Stromal cell of bone marrow (primary cell): ENCODE data around the gene VPS11.
"Not testable (repeated sequence)": the region's sequence is repeated elsewhere in the genome, so short reads cannot be mapped to it uniquely, and the experiment has no call there.

Experiments
- DNase-seq: peaks from one replicate; pipeline ENCODE4 v3.0.0-alpha.2; 2012; ENCODE audit warnings: low read depth

The VPS11 gene

GRCh38 chr11:119038884-119039283 lies 28.7 kb upstream of the VPS11 start:
- no peak for DNase-seq

GRCh38 chr11:119039471-119039870 lies 28.1 kb upstream of the VPS11 start:
- not testable (repeated sequence) for DNase-seq

GRCh38 chr11:119041821-119042514 lies 25.6 kb upstream of the VPS11 start:
- no peak for DNase-seq

GRCh38 chr11:119042927-119043326 lies 24.7 kb upstream of the VPS11 start:
- DNase-seq, result no peak

- DNase-seq, result no peak
These were observed 22.9 kb upstream of the VPS11 start for GRCh38 chr11:119044708-119045107.

GRCh38 chr11:119046489-119046888 lies 21.1 kb upstream of the VPS11 start:
- DNase-seq, result no peak

GRCh38 chr11:119047205-119047604 lies 20.4 kb upstream of the VPS11 start:
- no peak for DNase-seq

- DNase-seq, result no peak
These were observed 19.0 kb upstream of the VPS11 start for GRCh38 chr11:119048644-119049043.

- DNase-seq, result no peak
These were observed 18.5 kb upstream of the VPS11 start for GRCh38 chr11:119049081-119049480.

GRCh38 chr11:119051440-119052162 lies 16.0 kb upstream of the VPS11 start:
- no peak for DNase-seq

GRCh38 chr11:119052163-119052814 lies 15.3 kb upstream of the VPS11 start:
- no peak for DNase-seq

- DNase-seq, result no peak
These were observed 13.2 kb upstream of the VPS11 start for GRCh38 chr11:119054418-119054817.

- no peak for DNase-seq
These were observed 11.7 kb upstream of the VPS11 start for GRCh38 chr11:119055901-119056300.

GRCh38 chr11:119056421-119056999 lies 11.1 kb upstream of the VPS11 start:
- DNase-seq, result no peak

GRCh38 chr11:119057000-119057769 lies 10.4 kb upstream of the VPS11 start, which contains the start of gene HYOU1:
Gene HYOU1 (minus strand): TSS chr11:119057205. CDS start chr11:119056160, 1,045 bp downstream.
- DNase-seq, result peak; percentile 91

- not testable (repeated sequence) for DNase-seq
These were observed 8.5 kb upstream of the VPS11 start for GRCh38 chr11:119059128-119059527.

GRCh38 chr11:119061256-119061655 lies 6.4 kb upstream of the VPS11 start:
- DNase-seq, result no peak

- DNase-seq, result no peak
These were observed 4.8 kb upstream of the VPS11 start for GRCh38 chr11:119062779-119063178.

GRCh38 chr11:119065369-119065768 lies 2.2 kb upstream of the VPS11 start:
- no peak for DNase-seq

- no peak for DNase-seq
These were observed 10.2 kb downstream of the VPS11 start for GRCh38 chr11:119077839-119078238.

- DNase-seq, result no peak
These were observed 11.2 kb downstream of the VPS11 start for GRCh38 chr11:119078675-119079420.
